GM10248 (cell line): ENCODE data around the gene LRRC28.

Source experiments
- CTCF ChIA-PET: fragments of 300-600 bp; sonication (Branson Sonifier 250); formaldehyde crosslinking; extraction: SDS; loops from one replicate; lab custom pipeline; 2021; ENCODE audit warnings: antibody characterized with exemption; lab: Yijun Ruan, JAX
- POLR2A ChIA-PET: fragments of 350-650 bp; sonication (Branson Sonifier 250); formaldehyde crosslinking; extraction: SDS; loops from one replicate; lab custom pipeline; 2020; ENCODE audit warnings: antibody characterized with exemption; lab: Yijun Ruan, JAX
- DNase-seq: peaks from one replicate; pipeline ENCODE4 v3.0.0; 2012; ENCODE audit errors: extremely low spot score
- TF ChIP-seq, protein P1 (sequence below): IDR thresholded peaks from 2 replicates; pipeline ENCODE4 v1.5.1; 2012; ENCODE audit warnings: mild to moderate bottlenecking, low read depth; ENCODE audit errors: extremely low read depth, missing control alignments, control extremely low read depth

LRRC28 gene

DNA sequence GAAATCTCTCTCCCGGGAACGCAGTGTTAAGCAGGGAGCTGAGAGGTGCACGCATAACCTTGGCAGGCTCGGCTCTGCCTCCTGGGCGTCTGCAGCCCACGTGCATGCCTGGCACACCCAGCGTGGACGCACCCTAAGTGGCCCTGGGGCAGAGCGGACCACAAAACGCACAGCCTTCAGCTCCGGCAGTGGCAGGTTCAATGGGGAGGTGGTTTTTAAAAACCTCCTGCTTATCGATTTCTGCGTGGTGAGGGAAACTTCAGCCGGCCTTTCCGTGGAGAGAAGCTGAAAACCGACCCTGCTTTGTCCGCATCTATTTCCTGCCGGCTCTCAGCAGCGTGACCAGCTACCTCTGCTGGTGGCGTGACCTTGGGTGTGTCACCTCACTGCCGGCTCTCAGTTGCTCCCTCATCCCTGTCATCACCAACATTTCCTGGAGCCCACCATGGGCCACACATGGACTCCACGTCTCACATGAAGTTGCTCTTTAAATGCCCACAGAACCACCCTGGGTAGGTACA is 179.7 kb downstream of the LRRC28 start:
- DNase-seq = no peak
- ChIA-PET POLR2A (no interaction called here), CTCF (interaction anchor here (1.4 to 1.5 kb wide), 2 partner anchors 15 to 158 kb away, joined by 3 to 4 read pairs; no protein-coding TSS in a partner anchor)
- TF ChIP-seq, protein P1, sequence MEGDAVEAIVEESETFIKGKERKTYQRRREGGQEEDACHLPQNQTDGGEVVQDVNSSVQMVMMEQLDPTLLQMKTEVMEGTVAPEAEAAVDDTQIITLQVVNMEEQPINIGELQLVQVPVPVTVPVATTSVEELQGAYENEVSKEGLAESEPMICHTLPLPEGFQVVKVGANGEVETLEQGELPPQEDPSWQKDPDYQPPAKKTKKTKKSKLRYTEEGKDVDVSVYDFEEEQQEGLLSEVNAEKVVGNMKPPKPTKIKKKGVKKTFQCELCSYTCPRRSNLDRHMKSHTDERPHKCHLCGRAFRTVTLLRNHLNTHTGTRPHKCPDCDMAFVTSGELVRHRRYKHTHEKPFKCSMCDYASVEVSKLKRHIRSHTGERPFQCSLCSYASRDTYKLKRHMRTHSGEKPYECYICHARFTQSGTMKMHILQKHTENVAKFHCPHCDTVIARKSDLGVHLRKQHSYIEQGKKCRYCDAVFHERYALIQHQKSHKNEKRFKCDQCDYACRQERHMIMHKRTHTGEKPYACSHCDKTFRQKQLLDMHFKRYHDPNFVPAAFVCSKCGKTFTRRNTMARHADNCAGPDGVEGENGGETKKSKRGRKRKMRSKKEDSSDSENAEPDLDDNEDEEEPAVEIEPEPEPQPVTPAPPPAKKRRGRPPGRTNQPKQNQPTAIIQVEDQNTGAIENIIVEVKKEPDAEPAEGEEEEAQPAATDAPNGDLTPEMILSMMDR = no peak

DNA sequence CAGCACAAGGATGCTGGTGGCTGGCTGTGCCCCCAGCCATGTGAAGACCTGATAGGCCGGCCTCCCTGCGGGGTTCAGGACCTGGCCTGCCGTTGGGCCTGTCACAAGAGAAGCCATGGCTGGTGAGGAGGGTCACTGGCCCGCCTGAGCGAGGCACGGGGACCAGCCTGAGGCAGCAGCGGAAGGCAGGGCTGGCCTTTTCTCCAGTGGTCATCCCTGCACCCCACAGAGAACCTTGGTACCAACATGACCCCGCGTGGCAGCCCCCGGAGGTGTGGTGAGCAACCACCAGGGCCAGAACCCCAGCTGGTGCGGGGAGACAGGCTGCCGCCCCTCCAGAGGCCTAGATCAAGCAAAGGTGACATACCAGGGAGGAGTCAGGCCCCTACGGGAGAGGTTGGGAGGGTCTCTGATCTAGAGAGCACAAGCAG is 180.4 kb downstream of the LRRC28 start:
- CTCF ChIA-PET = interaction anchor here (1.5 kb wide), 1 partner anchor 159 kb away, joined by 4 read pairs; no protein-coding TSS in a partner anchor

DNA sequence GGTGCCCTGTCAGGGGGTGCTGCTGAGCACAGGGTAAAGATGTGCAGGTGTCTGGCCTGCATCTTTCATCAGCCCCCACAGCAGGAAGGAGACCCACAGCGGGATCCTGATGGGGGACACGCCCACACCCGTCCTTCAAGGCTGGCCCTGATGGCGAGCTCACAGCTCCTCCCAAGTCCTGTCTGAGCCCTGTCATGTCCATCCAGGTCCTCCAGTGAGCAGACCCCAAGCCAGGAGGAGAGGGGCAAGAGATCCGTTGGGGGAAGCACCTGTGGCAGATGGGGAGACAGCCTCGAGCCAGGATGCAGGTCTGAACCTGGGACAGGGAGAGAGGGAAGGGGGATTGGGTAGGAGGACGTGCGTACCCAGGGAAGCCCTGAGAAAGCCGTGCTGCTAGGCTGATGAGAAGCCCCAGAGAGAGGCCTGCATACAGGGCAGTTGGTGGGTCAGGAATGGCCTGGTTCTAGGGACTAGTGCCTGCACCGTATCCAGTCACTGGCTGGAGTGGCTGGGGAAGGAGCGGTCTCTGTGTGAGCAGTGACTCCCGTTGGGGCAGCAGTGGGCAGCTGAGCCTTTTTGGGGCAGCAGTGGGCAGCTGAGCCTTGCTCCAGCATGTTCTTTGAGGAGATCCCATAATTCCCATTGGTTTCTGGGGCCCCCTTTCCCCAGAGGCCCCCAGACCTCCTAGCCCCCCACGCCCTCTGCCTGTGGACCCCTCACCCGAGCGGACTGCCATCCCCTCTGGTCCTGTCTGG is 181.2 kb downstream of the LRRC28 start:
- POLR2A ChIA-PET = no interaction called here
- no peak for DNase-seq
- TF ChIP-seq, protein P1 = no peak
- CTCF ChIA-PET = interaction anchor here (1.1 to 1.8 kb wide), 3 partner anchors 8 to 24 kb away, joined by 3 to 4 read pairs (median 3); no protein-coding TSS in a partner anchor

More for the DNA sequence above, 180.4 kb downstream of the LRRC28 start:
- no peak for DNase-seq
- POLR2A ChIA-PET = no interaction called here
- TF ChIP-seq, protein P1 = no peak

DNA sequence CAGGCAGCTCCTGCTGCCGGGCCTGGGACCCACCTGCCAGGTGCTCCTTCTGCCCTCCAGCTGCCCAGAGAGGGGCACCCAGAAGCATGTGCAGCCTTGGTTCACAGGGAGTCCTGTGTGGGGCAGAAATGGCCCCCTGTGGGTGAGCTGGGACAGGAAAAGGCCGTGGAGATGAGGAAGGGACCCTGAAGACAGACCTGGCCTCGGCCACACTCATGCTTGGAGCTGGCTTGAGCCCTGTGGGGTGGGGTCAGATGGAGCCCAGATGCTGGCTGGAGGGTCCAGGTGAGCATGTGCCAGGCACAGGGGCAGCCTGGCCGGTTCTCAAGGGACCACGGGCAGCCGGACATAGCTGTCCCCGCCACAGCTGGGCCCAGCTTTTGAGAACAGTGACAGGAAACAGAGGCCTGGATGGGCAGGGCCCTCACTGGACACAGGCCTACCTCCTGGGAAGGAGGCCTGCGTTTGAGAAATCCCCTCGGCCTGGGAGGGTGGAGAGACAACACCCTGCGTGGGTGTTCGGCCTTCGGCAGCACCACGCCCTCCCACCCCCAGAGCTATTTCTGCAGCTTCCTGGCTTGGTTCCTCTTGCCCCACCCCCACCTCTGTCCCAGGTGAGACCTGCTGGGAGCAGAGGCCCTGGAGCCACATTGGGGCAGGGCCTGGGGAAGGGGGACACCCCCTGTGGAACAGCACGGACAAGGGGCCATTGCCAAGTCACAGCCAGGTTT is 181.9 kb downstream of the LRRC28 start:
- DNase-seq = peak; percentile 78
- ChIA-PET CTCF (interaction anchor here (1.1 to 1.8 kb wide), 4 partner anchors 9 to 23 kb away, joined by 3 to 4 read pairs (median 3); no protein-coding TSS in a partner anchor), POLR2A (no interaction called here)
- TF ChIP-seq, protein P1 = no peak

DNA sequence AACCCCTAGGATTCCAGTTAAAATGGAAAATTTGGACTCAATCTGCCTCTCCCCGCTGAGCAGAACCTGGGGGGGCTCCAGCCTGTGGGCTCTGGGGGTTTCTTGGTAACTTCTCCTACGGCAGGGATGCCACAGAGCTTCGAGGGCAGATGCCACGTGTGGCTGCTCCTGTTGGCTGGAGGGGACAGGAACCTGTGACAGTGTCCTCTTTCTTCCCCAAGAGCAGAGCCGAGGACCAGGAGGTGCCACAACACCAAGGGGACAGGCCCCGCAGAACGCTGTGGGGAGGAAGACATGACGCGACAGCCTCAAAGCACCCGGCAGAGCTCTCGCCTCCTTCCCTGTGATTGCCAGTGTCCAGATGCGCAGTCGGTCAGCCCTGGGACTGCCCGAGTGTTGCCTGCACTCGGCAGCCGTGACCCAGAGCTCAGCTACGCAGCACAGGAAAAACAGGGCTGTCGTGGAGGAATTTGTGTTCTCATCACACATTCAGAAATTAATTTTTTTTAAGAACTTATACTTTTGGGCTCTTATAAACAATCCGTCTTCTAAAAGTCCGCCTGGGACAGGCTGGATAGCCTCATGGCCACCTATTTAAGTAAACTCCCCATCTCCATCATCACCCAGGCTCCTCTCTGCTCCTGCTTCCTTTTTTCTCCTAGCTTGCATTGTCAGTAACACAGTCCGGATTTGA is 182.6 kb downstream of the LRRC28 start:
- ChIA-PET POLR2A (no interaction called here), CTCF (interaction anchor here (1.2 to 1.8 kb wide), 3 partner anchors 9 to 22 kb away, joined by 3 to 4 read pairs (median 3); no protein-coding TSS in a partner anchor)
- no peak for DNase-seq
- TF ChIP-seq, protein P1 = no peak
